Umbilical cord (tissue), 2 donors: ENCODE measurements around the gene WDR47. TPM values are rescaled to one million over a fixed set of nuclear protein-coding genes. Genes with fewer than 3 reads are reported as not detected.
"Not testable (repeated sequence)": the region's sequence is repeated elsewhere in the genome, so short reads cannot be mapped to it uniquely, and the experiment has no call there.

Experiments used
- DNase-seq: peaks from one replicate; pipeline ENCODE4 v3.0.0-alpha.2; 2015; ENCODE audit warnings: low spot score
- total RNA-seq: library from RNA; depleted of rRNA; stranded (reverse); fragments of >200 nt; gene quantifications from one replicate; pipeline ENCODE4 v1.2.3, GENCODE V29; 2014; ENCODE audit warnings: low replicate concordance; ENCODE audit not compliant: insufficient read depth

Gene WDR47
- total RNA-seq, 1 donor from 2014 or later = 17.1 TPM

DNA sequence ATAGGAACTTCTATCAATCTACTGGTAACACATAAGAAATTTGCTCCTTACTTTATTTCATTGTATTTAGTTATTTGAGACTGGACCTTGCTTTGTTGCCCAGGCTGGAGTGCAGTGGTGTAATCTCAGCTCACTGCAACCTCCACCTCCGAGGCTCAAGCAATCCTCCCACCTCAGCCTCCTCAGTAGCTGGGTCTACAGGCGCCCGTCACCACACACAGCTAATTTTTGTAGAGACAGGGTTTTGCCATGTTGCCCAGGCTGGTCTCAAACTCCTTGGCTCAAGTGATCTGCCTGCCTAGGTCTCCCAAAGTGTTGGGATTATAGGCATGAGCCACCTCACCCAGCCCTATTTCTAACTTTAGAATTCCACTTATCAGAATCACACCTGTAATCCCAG, 10.2 kb upstream of the WDR47 start:
- not testable (repeated sequence) for DNase-seq

DNA sequence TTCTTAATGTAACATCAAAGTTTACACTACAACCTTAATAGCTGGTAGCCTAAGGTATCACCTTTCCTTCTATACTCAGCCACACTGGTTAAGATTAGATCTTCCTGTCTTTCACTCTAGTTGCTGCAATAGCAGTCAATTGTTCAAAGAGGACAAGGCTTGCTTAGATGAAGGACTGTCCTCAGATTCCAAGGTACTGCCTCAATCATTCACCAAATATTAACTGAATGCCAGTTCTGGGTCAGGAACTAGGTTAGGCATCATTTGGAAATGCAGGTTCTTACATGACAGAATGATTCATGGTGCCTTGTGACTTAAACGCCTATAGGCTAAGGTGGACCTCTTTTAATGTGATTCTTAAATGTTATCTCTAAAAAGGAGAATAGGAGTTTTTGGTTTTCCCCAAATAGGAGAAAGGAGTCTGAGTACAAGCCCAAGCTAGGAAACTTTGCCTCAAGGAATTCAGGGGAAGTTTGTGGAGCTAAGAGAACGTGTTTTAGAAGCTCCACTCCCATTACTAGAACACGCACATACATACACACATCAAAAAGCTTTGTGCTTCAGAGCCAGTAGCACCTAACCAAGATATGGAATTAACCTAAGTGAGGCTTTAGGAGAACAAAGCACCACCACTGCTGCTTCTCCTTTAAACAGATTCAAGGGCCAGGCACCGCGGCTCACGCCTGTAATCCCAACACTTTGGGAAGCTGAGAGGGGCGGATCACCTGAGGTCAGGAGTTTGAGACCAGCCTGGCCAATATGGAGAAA, 8.5 kb upstream of the WDR47 start:
- DNase-seq = no peak

DNA sequence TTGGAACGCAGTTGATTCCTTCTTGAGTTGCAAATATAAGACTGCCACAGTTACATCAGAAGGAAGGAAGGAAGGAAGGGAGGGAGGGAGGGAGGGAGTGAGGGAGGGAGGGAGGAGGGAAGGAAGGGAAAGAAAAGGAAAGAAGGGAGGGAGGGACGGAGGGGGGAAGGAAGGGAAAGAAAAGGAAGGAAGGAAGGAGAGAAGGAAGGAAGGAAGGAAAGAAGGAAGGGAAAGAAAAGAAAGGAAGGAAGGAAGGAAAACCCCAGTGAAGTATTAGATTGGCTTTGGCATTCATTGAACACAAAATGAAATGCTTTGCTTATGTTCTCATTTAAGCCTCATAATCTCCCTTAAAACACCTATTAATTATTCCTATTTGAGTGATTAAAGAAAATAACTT, 6.4 kb upstream of the WDR47 start:
- no peak for DNase-seq

DNA sequence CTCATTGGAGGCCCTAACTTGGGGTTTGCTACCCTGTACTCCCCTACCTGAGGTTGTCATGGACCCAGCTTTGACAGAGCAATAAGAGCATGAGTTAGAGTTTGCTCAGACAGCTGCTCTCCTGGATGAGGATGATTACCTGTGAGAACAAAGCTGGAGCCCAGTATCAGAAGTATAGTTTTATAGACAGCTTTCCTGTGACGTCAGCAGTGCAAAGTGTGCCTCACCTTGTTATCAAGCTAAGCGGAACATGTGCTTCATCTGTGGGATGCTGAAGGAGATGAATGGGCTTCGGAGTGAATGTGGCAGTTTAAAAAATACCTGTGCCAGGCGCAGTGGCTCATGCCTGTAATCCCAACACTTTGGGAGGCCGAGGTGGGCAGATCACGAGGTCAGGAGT, 5.4 kb upstream of the WDR47 start:
- DNase-seq = no peak

DNA sequence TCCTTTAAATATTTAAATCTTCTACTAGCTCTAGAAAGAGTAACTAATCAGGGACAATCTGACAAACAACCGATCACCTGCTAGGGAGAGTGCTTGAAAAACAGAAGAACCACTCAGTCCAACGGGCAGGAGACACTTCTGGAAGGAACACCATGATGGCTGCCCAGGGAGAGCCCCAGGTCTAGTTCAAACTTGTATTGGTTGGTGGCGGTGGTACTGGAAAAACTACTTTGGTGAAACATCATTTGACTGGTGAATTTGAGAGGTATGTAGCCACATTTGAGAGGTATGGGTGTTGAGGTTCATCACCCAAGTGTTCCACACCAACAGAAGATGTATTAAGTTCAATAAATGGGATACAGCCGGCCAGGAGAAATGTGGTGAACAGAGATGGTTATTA, 4.8 kb upstream of the WDR47 start:
- no peak for DNase-seq

DNA sequence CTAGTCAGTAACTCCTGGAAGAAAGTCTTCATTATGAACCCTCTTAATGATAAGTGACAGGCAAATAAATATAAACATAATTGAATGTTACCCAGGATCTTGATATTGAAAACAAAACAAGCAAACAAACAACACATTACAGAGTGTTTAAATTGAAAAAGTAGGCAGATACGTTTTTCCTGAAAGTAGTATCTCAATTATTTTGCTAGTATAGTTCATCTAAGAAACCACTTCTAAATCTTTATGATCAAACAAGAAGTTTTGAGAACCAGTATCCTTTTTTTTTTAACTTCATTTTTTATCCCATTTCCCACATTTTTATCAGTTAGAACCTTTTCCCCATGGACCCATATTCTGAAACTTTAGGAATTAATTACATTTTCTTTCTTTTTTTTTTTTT, 3.7 kb upstream of the WDR47 start:
- DNase-seq = no peak

DNA sequence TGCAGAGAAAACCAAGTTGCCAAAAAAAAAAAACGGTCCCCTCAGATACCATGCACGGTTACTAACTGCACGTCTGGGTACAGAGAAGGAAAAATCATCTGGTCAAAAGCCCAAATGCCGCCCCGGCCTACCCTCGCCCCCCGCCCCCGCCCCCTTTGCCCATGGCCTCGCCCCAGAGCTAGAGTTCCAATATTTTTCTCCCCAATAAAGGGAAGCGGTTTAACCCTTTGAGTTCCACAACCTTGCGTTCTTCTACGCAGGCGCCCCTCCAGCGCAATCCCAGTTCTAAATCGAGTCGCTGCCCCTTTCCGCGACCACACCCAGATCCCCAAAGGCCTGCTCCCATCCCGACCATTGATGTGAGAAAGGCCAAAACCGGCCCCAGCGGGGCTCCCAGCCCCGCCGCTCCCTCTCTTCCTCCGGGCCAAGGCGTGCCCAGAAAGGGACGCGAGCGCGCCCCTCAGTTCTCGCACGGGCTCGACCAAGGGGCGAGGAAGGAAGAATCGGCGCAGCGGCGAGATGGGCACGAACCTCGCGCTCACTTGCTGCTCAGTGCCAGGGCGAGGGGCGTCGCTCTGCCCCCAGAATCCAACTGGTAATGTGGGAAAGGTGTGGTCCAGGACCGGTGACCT, 797 bp downstream of the WDR47 start:
- peak; percentile 21 for DNase-seq

DNA sequence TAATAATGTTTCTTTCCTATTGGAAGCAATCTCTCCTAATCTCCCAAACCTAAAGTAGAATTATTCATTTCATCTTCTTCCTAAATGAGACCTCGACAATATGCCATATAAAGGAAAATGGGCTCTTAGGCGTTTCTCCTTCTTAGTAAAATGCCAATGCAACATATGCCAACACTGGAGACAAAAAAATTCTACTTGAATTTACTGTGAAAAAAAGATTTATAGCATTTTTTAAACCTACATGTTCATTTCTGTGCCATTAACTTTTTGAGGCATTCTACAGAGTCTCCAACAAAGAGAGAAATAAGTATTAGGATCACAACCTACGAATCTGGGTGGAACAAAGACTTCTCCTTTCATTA, 1.3 kb downstream of the WDR47 start:
- DNase-seq = no peak

DNA sequence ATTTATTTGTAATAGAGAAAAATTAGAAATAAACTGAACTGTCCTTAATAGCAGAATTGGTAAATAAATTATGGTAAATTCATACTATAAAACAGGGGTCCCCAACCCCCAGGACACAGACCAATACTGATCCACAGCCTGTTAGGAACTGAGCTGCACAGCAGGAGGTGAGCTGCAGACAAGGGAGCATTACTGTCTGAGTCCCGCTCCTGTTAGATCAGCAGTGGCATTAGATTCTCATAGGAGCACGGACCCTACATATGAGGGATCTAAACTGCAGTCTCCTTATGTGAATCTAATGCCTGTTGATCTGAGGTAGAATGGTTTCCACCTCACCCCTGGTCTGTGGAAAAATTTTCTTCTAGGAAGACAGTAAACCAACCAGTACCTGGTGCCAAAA, 7.5 kb downstream of the WDR47 start:
- no peak for DNase-seq

DNA sequence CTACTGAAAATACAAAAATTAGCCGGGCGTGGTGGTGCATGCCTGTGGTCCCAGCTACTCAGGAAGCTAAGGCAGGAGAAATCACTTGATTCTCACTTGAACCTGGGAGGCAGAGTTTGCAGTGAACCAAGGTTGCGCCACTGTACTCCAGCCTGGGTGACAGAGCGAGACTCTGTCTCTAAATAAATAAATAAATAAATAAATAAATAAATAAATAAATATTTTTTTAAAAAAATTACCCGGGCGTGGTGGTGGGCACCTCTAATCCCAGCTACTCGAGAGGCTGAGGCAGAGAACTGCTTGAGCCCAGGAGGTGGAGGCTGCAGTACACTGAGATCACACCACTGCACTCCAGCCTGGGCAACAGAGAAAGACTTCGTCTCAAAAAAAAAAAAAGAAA, 12.4 kb downstream of the WDR47 start:
- DNase-seq = not testable (repeated sequence)

DNA sequence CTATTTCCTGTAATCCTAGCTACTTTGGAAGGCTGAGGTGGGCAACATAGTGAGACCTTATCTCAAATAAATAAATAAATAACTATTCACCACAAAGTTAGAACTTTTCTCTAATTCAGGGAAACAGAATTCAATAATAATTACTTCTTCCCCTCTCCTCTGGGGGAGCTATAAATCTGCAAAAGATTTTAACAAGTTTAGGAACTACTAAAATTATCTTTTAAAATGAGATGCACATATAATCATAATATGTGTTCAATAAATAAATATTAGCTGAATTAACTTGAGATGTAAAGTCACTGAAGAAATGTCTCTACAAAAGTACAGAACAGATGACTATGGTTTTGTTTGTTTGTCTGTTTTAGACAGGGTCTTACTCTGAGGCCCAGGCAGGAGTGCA, 14.1 kb downstream of the WDR47 start:
- DNase-seq = no peak

DNA sequence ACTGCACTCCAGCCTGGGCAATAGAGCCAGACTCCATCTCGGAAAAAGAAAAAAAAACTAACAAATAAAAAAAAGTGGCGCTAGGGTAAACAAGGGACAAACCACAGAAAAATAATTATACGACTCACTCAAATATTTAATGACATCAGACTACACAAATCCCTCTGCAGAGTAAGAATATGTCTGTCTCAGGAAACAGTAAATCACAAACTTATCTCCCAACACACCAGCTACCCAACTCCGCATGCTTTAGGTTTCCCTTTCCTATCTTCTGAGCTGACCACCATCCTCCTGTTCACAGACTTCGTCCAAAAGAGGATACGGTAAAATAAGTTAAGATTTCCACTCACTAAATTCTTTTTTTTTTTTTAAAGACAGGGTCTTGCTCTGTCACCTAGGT, 16.2 kb downstream of the WDR47 start:
- no peak for DNase-seq

DNA sequence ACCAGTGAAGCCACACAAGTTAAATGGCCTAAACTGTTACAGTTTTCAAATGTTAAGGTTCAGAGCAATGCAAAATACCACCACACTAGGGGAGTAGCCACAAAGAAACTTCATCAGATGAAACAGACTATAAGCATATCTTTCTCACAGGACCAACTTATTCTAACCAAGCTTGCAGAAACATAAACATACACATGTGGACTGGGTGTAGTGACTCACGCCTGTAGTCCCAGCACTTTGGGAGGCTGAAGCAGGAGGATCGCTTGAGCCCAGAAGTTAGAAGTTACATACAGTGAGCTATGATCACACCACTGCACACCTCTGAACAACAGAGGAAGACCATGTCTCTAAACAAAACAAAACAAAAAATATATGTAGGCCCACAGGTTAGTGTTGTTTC, 17.3 kb downstream of the WDR47 start:
- DNase-seq = no peak

DNA sequence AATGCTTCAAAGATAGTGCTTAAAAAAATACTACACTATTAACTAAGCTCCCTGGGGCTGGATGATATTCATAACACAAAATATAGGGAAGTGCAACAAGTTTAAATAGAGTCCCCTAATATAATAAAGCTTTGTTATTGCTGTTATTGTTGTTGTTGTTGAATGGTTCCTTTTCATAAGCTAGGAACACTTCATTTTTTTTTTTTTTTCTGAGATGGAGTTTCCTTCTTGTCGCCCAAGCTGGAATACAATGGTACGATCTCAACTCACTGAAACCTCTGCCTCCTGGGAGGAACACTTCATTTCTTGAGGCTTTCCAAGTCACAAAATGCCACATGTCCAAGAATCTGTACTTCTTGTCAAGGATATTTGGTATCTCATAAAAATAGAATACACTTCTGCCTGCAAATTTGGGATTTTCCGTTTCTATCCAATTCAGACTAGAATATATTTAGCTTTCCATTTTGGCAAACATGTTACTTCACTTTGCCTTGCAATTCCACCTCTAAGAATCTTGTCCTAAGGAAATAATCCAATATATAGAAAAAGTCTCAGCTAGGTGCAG, 21.1 kb downstream of the WDR47 start:
- DNase-seq = no peak

DNA sequence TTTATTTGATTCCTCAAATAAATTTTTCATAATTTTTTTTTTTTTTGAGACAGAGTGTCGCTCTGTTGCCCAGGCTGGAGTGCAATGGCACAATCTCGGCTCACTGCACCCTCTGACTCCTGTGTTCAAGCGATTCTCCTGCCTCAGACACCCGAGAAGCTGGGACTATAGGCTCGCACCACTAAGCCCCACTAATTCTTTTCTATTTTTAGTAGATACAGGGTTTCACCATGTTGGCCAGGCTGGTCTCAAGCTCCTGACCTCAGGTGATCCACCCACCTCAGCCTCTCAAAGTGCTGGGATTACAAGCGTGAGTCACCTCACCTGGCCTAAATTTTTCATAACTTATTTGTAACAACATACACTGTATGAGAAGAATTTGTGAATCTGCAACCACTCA, 24.2 kb downstream of the WDR47 start:
- not testable (repeated sequence) for DNase-seq

DNA sequence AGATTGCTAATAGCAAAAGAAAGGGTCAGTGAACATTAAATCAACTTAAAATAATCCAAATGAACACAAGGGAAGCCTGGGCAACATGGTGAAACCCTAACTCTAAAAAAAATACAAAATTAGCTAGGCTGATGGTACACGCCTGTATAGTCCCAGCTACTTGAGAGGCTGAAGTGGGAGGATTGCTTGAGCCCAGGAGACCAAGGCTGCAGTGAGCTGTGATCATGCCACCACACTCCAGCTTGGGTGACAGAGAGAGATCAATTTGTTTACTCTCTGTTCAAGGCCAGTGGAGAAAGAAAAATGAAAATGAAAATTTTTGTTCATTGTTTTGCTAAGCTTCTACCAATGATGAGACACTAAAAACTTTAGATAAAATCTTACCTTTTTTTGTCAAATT, 24.8 kb downstream of the WDR47 start:
- DNase-seq = no peak

DNA sequence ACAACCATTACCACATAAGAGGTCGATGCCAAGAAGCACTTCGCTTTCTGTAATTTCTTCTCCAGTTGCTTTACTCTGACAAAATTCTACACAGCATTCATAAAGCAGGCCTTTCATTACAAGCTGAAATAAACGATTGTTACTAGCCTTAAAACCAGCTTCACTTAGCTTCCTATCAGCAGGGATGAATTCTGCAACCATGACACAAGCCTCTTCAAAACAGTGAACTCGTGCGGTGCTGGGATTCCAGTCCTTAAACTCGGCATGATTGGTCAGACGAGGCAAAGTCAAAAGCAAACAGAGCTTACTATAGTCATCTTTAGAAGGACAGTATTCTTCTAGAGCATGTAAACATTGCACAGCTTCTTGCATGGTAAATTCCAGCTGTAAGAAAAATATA, 30.6 kb downstream of the WDR47 start:
- DNase-seq = no peak

DNA sequence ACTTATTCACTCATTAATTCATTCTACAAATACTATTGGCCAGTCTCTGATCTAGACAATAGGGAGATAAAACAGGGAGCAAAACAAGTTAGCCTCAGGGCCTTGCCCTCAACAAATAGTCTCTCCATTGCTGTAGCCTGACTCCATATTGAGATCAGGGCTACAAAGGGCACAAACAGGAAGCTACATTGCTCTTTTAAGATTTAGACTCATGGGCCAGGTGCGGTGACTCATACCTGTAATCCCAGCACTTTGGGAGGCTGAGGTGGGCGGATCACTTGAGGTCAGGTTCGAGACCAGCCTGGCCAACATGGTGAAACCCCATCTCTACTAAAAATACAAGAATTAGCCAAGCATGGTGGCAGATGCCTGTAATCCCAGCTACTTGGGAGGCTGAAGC, 45.3 kb downstream of the WDR47 start:
- DNase-seq = not testable (repeated sequence)

DNA sequence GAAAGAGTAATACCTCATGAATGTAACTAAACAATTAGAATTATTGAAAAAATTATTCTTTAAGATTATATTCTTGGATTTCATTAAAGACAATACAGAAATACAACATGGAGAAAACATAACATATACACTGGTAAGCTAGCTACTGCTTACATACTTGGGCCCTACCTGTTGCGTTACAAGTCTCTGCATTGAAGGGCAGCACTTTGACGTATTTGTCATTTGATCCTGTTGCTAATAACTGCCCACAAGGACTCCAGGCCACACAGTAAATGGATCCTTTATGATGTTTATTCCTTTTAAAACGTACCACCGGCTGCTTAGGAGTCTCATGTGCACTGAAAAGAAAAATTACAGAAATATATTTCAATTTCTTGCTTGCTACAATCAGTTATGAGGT, 58.8 kb downstream of the WDR47 start:
- DNase-seq = no peak

DNA sequence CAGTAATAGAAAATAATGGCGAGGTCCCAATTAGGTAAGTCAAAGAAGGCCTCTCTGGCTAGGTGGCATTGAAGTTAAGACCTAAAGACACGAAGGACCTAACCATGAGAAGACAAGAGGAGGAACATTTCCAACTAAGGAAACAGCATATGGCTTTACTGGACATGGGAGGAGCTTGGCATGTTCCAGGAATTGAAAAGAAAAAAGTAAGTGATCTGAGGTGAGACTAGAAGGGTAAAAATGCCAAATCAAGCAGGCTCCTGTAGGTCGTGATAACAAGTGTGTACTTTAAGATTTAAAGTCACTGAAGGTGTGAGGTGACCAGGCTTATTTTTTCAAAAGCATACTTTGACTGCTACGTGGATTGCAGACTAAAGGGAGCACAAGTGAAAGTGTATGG, 65.2 kb downstream of the WDR47 start:
- DNase-seq = no peak

DNA sequence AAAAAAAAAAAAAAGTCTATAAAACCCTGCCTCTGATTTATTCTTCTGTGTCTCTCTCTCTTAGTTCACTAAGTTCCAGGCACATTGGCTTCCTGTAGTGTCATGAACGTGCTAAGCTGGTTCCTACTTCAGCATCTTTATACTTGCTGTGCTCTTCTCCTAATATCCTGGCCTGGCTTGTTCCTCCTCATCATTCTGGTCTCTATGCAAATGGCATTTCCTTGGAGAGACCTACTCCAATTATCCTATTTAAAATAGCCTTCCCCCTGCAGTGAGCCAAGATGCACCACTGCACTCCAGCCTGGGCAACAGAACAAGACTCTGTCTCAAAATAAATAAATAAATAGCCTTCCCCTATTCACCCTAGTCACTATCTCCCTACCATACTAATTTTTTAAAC, 69.0 kb downstream of the WDR47 start:
- DNase-seq = no peak

DNA sequence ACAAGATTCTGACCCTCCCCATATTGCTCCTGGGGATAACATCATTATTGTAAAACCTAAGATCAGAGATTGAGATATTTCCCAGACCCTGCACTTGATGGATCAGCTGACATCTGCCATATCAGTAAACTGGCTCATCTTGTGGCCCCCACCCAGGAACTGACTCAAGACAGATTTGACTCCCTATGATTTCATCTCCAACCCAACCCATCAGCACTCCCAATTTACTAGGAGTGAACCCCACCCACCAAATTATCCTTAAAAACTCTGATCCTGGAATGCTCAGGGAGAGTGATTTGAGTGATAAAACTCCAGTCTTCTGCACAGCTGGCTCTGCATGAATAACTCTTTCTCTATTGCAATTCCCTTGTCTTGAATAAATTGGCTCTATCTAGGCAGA, 72.6 kb downstream of the WDR47 start:
- no peak for DNase-seq

DNA sequence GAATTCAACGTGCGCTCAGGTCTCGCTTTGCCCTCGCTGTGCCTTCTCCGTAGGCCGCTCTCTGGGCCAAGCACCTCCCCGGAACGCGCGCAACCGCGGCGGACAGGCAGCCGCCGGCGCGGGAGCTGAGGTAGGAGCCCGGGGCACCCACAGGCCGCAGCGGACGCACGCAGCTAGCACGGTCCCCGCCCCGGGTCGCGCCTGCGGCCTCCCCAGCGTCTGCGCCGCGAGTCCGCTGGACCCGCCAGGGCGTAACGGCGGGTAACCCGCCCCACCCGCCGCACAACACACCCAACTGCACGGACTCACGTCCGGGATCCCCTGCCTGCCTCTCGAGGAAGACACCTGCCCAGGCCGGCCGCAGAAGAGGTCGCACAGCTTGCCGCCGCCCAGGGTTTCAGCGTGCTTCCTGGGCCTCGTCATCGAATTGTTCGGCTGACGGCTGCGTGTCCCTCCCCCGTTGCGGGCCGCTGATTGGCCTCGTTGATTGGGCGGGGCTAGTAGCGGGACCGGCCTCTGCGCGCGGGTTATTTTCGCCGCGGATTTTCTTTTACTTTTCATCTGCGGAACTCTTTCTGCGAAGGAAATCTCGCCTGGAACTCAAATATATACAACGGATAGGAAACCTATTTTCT, 78.7 kb downstream of the WDR47 start, which contains the start of gene CLCC1:
Gene CLCC1 (minus strand): TSS at position 433 of the 635 bp plus-strand sequence. CDS start 13,047 bp downstream, outside the sequence.
- DNase-seq = peak; percentile 95
